ENCODE measurements around the gene FBXL7.

- TF ChIP-seq POLR2A (IDR thresholded peaks at IDR 0.05) (no peak), CTCF (IDR thresholded peaks at IDR 0.05) (no peak), EP300 (IDR thresholded peaks at IDR 0.05) (no peak), POLR2AphosphoS5 (IDR thresholded peaks at IDR 0.05) (no peak)
Observed at GRCh38 chr5:15547261-15547839, 47.4 kb downstream of the FBXL7 start.
